HFF-Myc (cell line): ENCODE data around the gene PIGH.
A peak's percentile ranks its signal among the peaks of the same experiment; 100 is the strongest.

Source experiments
- DNase-seq: peaks from one replicate; pipeline ENCODE4 v3.0.0-alpha.2; 2011; ENCODE audit warnings: low read depth; ENCODE audit errors: extremely low read depth
- H3K4me3 ChIP-seq: replicated peaks from 2 replicates; pipeline ENCODE4 v1.5.1; 2011; ENCODE audit warnings: low read depth, mild to moderate bottlenecking, control low read depth, low read length
- TF ChIP-seq, protein P1 (sequence below): IDR thresholded peaks from 2 replicates; pipeline ENCODE4 v1.5.1; 2012; ENCODE audit warnings: mild to moderate bottlenecking, low read depth, low read length, control low read depth; ENCODE audit errors: missing control alignments

The PIGH gene

DNA sequence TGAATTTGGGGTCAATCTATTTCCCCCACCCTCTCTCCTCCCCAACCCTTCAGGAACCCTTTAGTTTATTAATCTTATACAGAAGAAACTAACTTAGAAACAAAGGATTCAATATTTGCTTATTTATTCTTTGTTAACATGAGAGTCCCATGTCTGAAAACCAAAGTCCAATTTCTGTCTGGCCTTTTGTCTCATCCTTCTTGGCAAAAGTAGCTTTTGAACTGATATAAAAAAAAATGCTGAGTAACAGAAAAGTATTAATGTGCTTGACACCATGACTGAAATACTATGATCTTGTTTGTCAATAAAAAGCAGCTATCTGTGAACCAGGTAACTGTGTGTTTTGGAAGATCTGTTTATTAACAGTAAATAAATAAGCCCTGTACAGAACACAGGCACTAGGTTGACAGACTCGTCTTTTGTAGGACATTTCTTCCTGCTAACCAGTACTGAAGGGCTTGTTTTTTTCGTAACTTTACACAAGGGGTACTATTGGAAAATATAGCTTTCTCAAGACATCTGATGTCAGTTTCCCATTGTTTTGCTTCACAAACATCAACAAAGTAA, 10.8 kb downstream of the PIGH start:
- TF ChIP-seq, protein P1, sequence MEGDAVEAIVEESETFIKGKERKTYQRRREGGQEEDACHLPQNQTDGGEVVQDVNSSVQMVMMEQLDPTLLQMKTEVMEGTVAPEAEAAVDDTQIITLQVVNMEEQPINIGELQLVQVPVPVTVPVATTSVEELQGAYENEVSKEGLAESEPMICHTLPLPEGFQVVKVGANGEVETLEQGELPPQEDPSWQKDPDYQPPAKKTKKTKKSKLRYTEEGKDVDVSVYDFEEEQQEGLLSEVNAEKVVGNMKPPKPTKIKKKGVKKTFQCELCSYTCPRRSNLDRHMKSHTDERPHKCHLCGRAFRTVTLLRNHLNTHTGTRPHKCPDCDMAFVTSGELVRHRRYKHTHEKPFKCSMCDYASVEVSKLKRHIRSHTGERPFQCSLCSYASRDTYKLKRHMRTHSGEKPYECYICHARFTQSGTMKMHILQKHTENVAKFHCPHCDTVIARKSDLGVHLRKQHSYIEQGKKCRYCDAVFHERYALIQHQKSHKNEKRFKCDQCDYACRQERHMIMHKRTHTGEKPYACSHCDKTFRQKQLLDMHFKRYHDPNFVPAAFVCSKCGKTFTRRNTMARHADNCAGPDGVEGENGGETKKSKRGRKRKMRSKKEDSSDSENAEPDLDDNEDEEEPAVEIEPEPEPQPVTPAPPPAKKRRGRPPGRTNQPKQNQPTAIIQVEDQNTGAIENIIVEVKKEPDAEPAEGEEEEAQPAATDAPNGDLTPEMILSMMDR: no peak
- no peak for DNase-seq
- H3K4me3 ChIP-seq: no peak overlapping the region

- no peak for DNase-seq
- TF ChIP-seq, protein P1: no peak
- H3K4me3 ChIP-seq: no peak overlapping the region
Measured at GRCh38 chr14:67586369-67586768, 13.7 kb downstream of the PIGH start.

- no peak overlapping the region for H3K4me3 ChIP-seq
- TF ChIP-seq, protein P1: no peak
- no peak for DNase-seq
Measured at GRCh38 chr14:67584978-67585377, 15.1 kb downstream of the PIGH start.

DNA sequence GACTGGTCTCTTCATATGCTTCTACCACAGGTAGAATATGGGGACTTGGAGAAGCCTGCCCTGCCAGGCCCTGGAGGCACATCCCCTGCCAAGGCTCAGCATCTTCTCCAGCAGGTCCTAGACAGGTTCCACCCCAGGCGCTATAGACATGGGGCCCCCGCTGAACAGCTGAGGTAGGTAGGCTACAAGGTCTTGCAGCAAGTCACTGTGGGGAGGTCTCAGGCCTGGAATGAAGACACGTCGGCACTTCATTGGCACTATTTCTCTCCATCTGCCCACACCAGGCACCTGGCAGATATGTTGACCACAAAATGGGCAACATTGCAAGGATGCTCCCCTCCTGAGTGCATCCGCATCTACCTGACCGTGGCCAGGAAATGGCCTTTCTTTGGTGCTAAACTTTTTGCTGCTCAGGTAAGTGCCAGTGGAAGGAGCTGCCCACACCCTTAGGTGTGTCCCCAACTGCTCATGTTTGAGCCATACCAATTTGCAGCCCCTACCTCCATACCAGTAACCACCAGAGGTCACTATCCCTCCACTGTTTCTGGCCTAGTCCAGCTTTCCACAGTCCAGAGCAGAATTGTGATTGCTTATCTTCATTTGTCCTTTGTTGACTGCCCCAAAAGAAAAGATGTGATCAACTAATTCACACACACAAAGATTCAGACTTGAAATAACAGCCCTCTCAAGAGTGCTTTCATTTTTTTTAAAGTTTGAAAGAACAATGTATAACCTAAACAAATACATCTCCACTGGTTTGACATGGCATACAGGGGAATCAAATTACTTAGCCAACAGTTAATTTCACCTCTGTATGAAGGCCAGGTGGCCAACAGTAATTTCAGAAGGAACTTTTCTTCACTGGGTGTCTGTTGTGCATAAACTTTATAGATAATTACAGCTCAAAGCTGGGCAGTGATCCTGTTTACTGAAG, 16.1 kb downstream of the PIGH start:
- TF ChIP-seq, protein P1: peak; percentile 77
- no peak for DNase-seq
- H3K4me3 ChIP-seq: no peak overlapping the region

GRCh38 chr14:67582061-67582460, 18.0 kb downstream of the PIGH start:
- H3K4me3 ChIP-seq: no peak overlapping the region
- no peak for DNase-seq
- TF ChIP-seq, protein P1: no peak

- DNase-seq: no peak
- TF ChIP-seq, protein P1: no peak
- H3K4me3 ChIP-seq: no peak overlapping the region
Measured at GRCh38 chr14:67581643-67582042, 18.4 kb downstream of the PIGH start.
